HCT116 (cell line): ENCODE measurements around the gene CBLB. TPM values are rescaled to one million over a fixed set of nuclear protein-coding genes. Genes with fewer than 3 reads are reported as not detected.

Experiments
- ATAC-seq: fragments of 200-7000 bp; cut with Tn5 transposase; 2 replicates; pipeline ENCODE4 v1.9.1; 2020; ENCODE audit warnings: mild to moderate bottlenecking, moderate library complexity
- BruUV-seq: library from RNA; stranded (reverse); fragments of 400-500 nt; replicated peaks from 2 replicates; lab custom pipeline; 2021; lab: Mats Ljungman, UMichigan
- CTCF ChIA-PET: fragments of 300-600 bp; sonication (Branson Sonifier 250); formaldehyde crosslinking; loops from one replicate; lab custom pipeline; 2021; ENCODE audit warnings: antibody characterized with exemption; lab: Charles Lee
- POLR2A ChIA-PET: fragments of 300-600, 350-600 bp; sonication (Branson Sonifier 250); formaldehyde crosslinking; loops from one replicate; lab custom pipeline; 2021; ENCODE audit warnings: antibody characterized with exemption; lab: Charles Lee
- RAD21 ChIA-PET, 2 experiments: fragments of 300-600 bp; sonication (Branson Sonifier 250); formaldehyde crosslinking; loops; one replicate each; lab custom pipeline; 2023; ENCODE audit warnings: low total read pairs in 2 of 2; ENCODE audit not compliant: uncharacterized antibody in 2 of 2, unreplicated experiment in 2 of 2, low non-redundant PET in 1 of 2; lab: Charles Lee
- DNase-seq: peaks from one replicate; pipeline ENCODE4 v3.0.0-alpha.2; 2010; ENCODE audit warnings: low read depth, low spot score
- H2AFZ ChIP-seq: fragments of 200-600 bp; shearing (Covaris generic), sonication (generic); 2 replicates; pipeline ENCODE4 v1.6.1; 2017; ENCODE audit warnings: low read depth, mixed run types, mixed read lengths, antibody characterized with exemption, low read length; ENCODE audit not compliant: poor library complexity, severe bottlenecking
- H3K27ac ChIP-seq: 2 replicates; pipeline ENCODE4 v1.5.1; 2012; ENCODE audit warnings: low read depth, low read length
- H3K27me3 ChIP-seq: fragments of 200-600 bp; sonication (generic); 2 replicates; pipeline ENCODE4 v1.6.1; 2016; ENCODE audit warnings: mixed run types, low read length, mixed read lengths; ENCODE audit not compliant: insufficient read depth
- H3K36me3 ChIP-seq, 2 experiments: fragments of 200-500 bp in 1 of 2; fragments of 200-600 bp in 1 of 2; sonication (Bioruptor generic) in 1 of 2; sonication (generic) in 1 of 2; 2 replicates each; pipeline versions ENCODE4 v1.5.1 to v1.6.1; 2014 to 2016; ENCODE audit warnings: low read length in 2 of 2, inconsistent platforms in 1 of 2, mixed read lengths in 1 of 2, mixed run types in 1 of 2; ENCODE audit not compliant: insufficient read depth in 2 of 2, control insufficient read depth in 1 of 2
- H3K4me1 ChIP-seq, 2 experiments: fragments of 200-600 bp in 1 of 2; sonication (generic) in 1 of 2; 2 replicates each; pipeline versions ENCODE4 v1.5.1 to v1.6.1; 2012 to 2017; ENCODE audit warnings: low read length in 2 of 2, inconsistent platforms in 1 of 2, mild to moderate bottlenecking in 1 of 2, mixed read lengths in 1 of 2, mixed run types in 1 of 2, moderate library complexity in 1 of 2; ENCODE audit not compliant: insufficient read depth in 2 of 2, control insufficient read depth in 1 of 2
- H3K4me2 ChIP-seq: fragments of 200-600 bp; sonication (generic); 2 replicates; pipeline ENCODE4 v1.6.1; 2017; ENCODE audit warnings: mixed run types, low read length, mixed read lengths
- H3K4me3 ChIP-seq, 2 experiments: fragments of 200-600 bp in 1 of 2; sonication (generic) in 1 of 2; replicated peaks in 1 of 2; 2 replicates each; pipeline ENCODE4 v1.5.1; 2011 to 2016; ENCODE audit warnings: low read length in 2 of 2, control low read depth in 1 of 2, low read depth in 1 of 2, mild to moderate bottlenecking in 1 of 2, mixed read lengths in 1 of 2, mixed run types in 1 of 2
- H3K79me2 ChIP-seq: fragments of 200-600 bp; sonication (generic); 2 replicates; pipeline ENCODE4 v1.6.1; 2017; ENCODE audit warnings: mild to moderate bottlenecking, mixed run types, low read length, moderate library complexity, mixed read lengths; ENCODE audit not compliant: insufficient read depth
- H3K9ac ChIP-seq: fragments of 200-600 bp; sonication (generic); 2 replicates; pipeline ENCODE4 v1.6.1; 2016; ENCODE audit warnings: low read length, mixed read lengths
- H3K9me2 ChIP-seq: fragments of 200-600 bp; sonication (generic), shearing (Covaris generic); 2 replicates; pipeline ENCODE4 v1.6.1; 2017; ENCODE audit warnings: mixed run types, mild to moderate bottlenecking, moderate library complexity; ENCODE audit not compliant: insufficient read depth
- H3K9me3 ChIP-seq, 2 experiments: fragments of 200-500 bp in 1 of 2; fragments of 200-600 bp in 1 of 2; sonication (Bioruptor generic) in 1 of 2; sonication (generic) in 1 of 2; 2 replicates each; pipeline ENCODE4 v1.6.1; 2014 to 2017; ENCODE audit warnings: low read length in 2 of 2, mixed read lengths in 2 of 2, inconsistent platforms in 1 of 2, low read depth in 1 of 2, mild to moderate bottlenecking in 1 of 2, mixed run types in 1 of 2, moderate library complexity in 1 of 2; ENCODE audit not compliant: control insufficient read depth in 1 of 2, insufficient read depth in 1 of 2
- H4K20me1 ChIP-seq: fragments of 200-600 bp; sonication (generic), shearing (Covaris generic); 2 replicates; pipeline ENCODE4 v1.6.1; 2017; ENCODE audit warnings: mixed run types, mild to moderate bottlenecking, moderate library complexity; ENCODE audit not compliant: insufficient read depth
- JUND ChIP-seq: IDR thresholded peaks from 2 replicates; pipeline ENCODE4 v1.6.1; 2012
- POLR2A ChIP-seq: IDR thresholded peaks from 2 replicates; pipeline ENCODE4 v1.7.0; 2011; ENCODE audit warnings: borderline replicate concordance; ENCODE audit not compliant: insufficient read depth, insufficient read length; ENCODE audit errors: extremely low read depth
- SIN3A ChIP-seq: IDR thresholded peaks from 2 replicates; pipeline ENCODE4 v1.6.1; 2012; ENCODE audit warnings: low read depth
- SRF ChIP-seq: IDR thresholded peaks from 2 replicates; pipeline ENCODE4 v1.6.1; 2012; ENCODE audit warnings: low read depth
- ZNF274 ChIP-seq: fragments of 200-500 bp; sonication (Bioruptor generic); IDR thresholded peaks from 2 replicates; pipeline ENCODE4 v1.6.1; 2014; ENCODE audit warnings: mild to moderate bottlenecking, low read depth, low read length, inconsistent platforms
- intact Hi-C: fragments of 100-400 bp; cut with micrococcal nuclease; formaldehyde crosslinking; loops from 2 replicates; pipeline ENCODE4 v1.10.0; 2022
- total RNA-seq: library from RNA; stranded (reverse); gene quantifications from one replicate; pipeline ENCODE4 v1.2.1, GENCODE V29; 2021; ENCODE audit not compliant: unreplicated experiment
- TF ChIP-seq, protein P1 (sequence below), 3 experiments: fragments of 200-600 bp in 1 of 3; sonication (generic) in 1 of 3; IDR thresholded peaks in 2 of 3; conservative IDR thresholded peaks in 1 of 3; 2 replicates each; pipeline ENCODE4 v1.5.1; 2012 to 2017; ENCODE audit warnings: low read depth in 2 of 3, low read length in 2 of 3, antibody characterized with exemption in 1 of 3, borderline replicate concordance in 1 of 3, control low read depth in 1 of 3, mild to moderate bottlenecking in 1 of 3, mixed read lengths in 1 of 3, mixed run types in 1 of 3, moderate library complexity in 1 of 3; ENCODE audit not compliant: insufficient read depth in 1 of 3

The CBLB gene
- total RNA-seq, 1 experiment from 2014 or later = 10.4 TPM

DNA sequence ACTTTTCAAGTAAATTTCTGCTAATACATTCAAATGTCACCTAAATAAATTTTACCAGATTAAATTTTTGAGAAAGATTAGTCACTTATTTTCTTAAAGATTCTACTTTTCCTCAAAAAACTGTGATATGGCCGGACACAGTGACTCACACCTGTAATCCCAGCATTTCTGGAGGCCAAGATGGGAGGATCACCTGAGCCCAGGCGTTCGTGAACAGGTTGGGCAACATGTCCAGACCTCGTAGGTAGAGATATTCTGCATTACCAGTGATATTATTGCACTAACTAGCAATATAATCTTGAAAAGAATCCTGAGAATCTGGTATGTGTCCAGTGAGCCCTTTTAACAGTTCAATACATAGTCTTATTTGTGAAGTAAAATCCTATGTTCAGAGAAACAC lies 61.7 kb downstream of the CBLB start (continued):
- TF ChIP-seq POLR2A (no peak), SRF (no peak)
- TF ChIP-seq, protein P1, sequence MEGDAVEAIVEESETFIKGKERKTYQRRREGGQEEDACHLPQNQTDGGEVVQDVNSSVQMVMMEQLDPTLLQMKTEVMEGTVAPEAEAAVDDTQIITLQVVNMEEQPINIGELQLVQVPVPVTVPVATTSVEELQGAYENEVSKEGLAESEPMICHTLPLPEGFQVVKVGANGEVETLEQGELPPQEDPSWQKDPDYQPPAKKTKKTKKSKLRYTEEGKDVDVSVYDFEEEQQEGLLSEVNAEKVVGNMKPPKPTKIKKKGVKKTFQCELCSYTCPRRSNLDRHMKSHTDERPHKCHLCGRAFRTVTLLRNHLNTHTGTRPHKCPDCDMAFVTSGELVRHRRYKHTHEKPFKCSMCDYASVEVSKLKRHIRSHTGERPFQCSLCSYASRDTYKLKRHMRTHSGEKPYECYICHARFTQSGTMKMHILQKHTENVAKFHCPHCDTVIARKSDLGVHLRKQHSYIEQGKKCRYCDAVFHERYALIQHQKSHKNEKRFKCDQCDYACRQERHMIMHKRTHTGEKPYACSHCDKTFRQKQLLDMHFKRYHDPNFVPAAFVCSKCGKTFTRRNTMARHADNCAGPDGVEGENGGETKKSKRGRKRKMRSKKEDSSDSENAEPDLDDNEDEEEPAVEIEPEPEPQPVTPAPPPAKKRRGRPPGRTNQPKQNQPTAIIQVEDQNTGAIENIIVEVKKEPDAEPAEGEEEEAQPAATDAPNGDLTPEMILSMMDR (IDR thresholded peaks at IDR 0.05 in 2 of 3, conservative IDR thresholded peaks at IDR 0.05 in 1 of 3; ENCODE audit: borderline replicate concordance in 1 of 3, insufficient read depth in 1 of 3, low read depth in 2 of 3, low read length in 2 of 3) = no peak

DNA sequence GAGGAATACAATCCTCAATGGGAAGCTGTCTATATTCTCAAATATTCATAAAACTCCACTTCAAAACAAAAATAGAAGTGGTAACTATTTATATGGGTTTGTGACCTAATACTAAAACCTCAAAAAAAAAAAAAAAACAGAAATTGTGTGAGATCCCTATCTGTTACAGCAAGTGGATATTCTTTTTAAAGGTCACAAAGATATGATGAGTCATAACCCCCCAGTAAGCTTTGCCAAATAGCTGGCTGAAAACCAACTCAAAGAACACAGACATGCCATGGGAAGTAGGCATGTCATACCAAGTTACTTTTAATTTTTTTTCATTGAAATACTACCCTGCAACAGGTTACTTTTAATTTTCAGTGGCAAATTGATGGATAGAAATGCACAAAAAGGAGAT lies 62.5 kb downstream of the CBLB start:
- ChIA-PET CTCF (no interaction called here), RAD21 (no interaction called here), POLR2A (no interaction called here)
- Histone ChIP-seq H2AFZ (no peak overlapping the region), H3K4me1 (peaks cover 10 to 15% of the 10 kb centered on the region in 2 experiments), H3K36me3 (no peaks in the 10 kb centered on the region), H3K79me2 (no peaks in the 10 kb centered on the region), H3K4me2 (peak overlapping the region; percentile 29; the same call in 1 of the 2 replicates), H3K9me3 (no peaks in the 10 kb centered on the region), H3K9me2 (no peaks in the 10 kb centered on the region), H3K27me3 (no peaks in the 10 kb centered on the region), H4K20me1 (no peaks in the 10 kb centered on the region), H3K4me3 (no peak overlapping the region), H3K9ac (no peak overlapping the region), H3K27ac (no peak overlapping the region)
- TF ChIP-seq SIN3A = no peak
- peak; percentile 30; the same call in 1 of the 2 replicates for TF ChIP-seq JUND
- DNase-seq = no peak
- intact Hi-C loops = no loop called here
- no peak for ATAC-seq
- no TSS peak for BruUV-seq

GRCh38 chr3:105805404-105805803 lies 63.4 kb downstream of the CBLB start:
- no peak overlapping the region for H3K4me3 ChIP-seq
- ChIA-PET CTCF (no interaction called here), POLR2A (no interaction called here), RAD21 (no interaction called here)
- H3K9me3 ChIP-seq = no peaks in the 10 kb centered on the region
- no peaks in the 10 kb centered on the region for H3K36me3 ChIP-seq
- no peak overlapping the region for H3K9ac ChIP-seq
- DNase-seq (no peak), ATAC-seq (no peak)
- TF ChIP-seq ZNF274 (no peak), SRF (no peak), POLR2A (no peak)
- no peaks in the 10 kb centered on the region for H4K20me1 ChIP-seq
- BruUV-seq = no TSS peak
- H3K4me2 ChIP-seq = no peak overlapping the region
- intact Hi-C loops = no loop called here
- H3K27ac ChIP-seq = no peak overlapping the region
- peaks cover 10 to 15% of the 10 kb centered on the region in 2 experiments for H3K4me1 ChIP-seq
- no peak overlapping the region for H2AFZ ChIP-seq
- no peaks in the 10 kb centered on the region for H3K27me3 ChIP-seq
- no peaks in the 10 kb centered on the region for H3K9me2 ChIP-seq
- H3K79me2 ChIP-seq = no peaks in the 10 kb centered on the region
